ENCODE data around the gene TSPYL6. TPM values are rescaled to one million over a fixed set of nuclear protein-coding genes. Genes with fewer than 3 reads are reported as not detected.
"Not testable (repeated sequence)": the region's sequence is repeated elsewhere in the genome, so short reads cannot be mapped to it uniquely, and the experiment has no call there.

TSPYL6 gene
- total RNA-seq (under 1 TPM in 4 of 7 donors, not detected in 3; 0.07 to 0.24 (median 0.11) TPM), polyA plus RNA-seq (under 1 TPM in 1 of 2 donors, not detected in 1; 0.05 TPM)
- long read RNA-seq, donor 1 = 0 reads
- long read RNA-seq, donor 2, transcript TSPYL6-201 (1 exons, 3,089 nt) = major isoform, 16 of 49 reads
- long read RNA-seq, donor 2, partial matches to known transcripts = 15 of 49 reads
- long read RNA-seq, donor 2, other reads (novel, unspliced or antisense) = 18 of 49 reads
- long read RNA-seq, donor 3 = 0 reads

- intact Hi-C loops (cut with DNase I) = no loop called here
- no peaks in the 10 kb centered on the region for H3K9me3 ChIP-seq
- WGBS, 3 donors = 96 to 98% (median 97%) methylated on average over 25 of the region's 25 CpGs
- TF ChIP-seq EP300 (IDR thresholded peaks at IDR 0.05) (no peak), CTCF (IDR thresholded peaks at IDR 0.05) (no peak), POLR2A (IDR thresholded peaks at IDR 0.05) (no peak)
- no peak within 1 kb of the TSS for H3K4me3 ChIP-seq
- no peak within 1 kb of the TSS for H3K27ac ChIP-seq
- no peaks in the 10 kb centered on the region for H3K4me1 ChIP-seq (ENCODE audit: insufficient read depth)
- H3K27me3 ChIP-seq = no peaks in the 10 kb centered on the region
- H3K36me3 ChIP-seq = no peaks in the 10 kb centered on the region
- DNase-seq = no peak
These were observed at the start of gene TSPYL6 for GRCh38 chr2:54256091-54256694. Gene TSPYL6 (minus strand): TSS chr2:54256229. CDS start chr2:54256151, 78 bp downstream.

- Histone ChIP-seq H3K4me1 (ENCODE audit: insufficient read depth) (no peaks in the 10 kb centered on the region), H3K27me3 (no peaks in the 10 kb centered on the region), H3K9me3 (no peaks in the 10 kb centered on the region), H3K36me3 (no peaks in the 10 kb centered on the region), H3K27ac (no peak overlapping the region), H3K4me3 (no peak overlapping the region)
- no peak for TF ChIP-seq POLR2A (IDR thresholded peaks at IDR 0.05)
- intact Hi-C loops (cut with DNase I) = no loop called here
- no peak for DNase-seq
These were observed 47.6 kb upstream of the TSPYL6 start for GRCh38 chr2:54303631-54304030.

GRCh38 chr2:54298514-54298913, 42.5 kb upstream of the TSPYL6 start:
- H3K4me3 ChIP-seq = no peak overlapping the region
- no peaks in the 10 kb centered on the region for H3K4me1 ChIP-seq (ENCODE audit: insufficient read depth)
- H3K27ac ChIP-seq = no peak overlapping the region
- H3K9me3 ChIP-seq = no peaks in the 10 kb centered on the region
- H3K27me3 ChIP-seq = no peaks in the 10 kb centered on the region
- DNase-seq = no peak
- TF ChIP-seq EP300 (IDR thresholded peaks at IDR 0.05) (no peak), POLR2A (IDR thresholded peaks at IDR 0.05) (no peak), CTCF (IDR thresholded peaks at IDR 0.05) (no peak)
- WGBS, 3 donors = 93 to 98% (median 97%) methylated on average over 5 of the region's 5 CpGs
- intact Hi-C loops (cut with DNase I) = no loop called here
- H3K36me3 ChIP-seq = no peaks in the 10 kb centered on the region

GRCh38 chr2:54295911-54296310, 39.9 kb upstream of the TSPYL6 start:
- H3K9me3 ChIP-seq = no peaks in the 10 kb centered on the region
- H3K4me3 ChIP-seq = no peak overlapping the region
- 85 to 88% (median 86%) methylated on average over 5 of the region's 5 CpGs for WGBS, 3 donors
- H3K27ac ChIP-seq = no peak overlapping the region
- no peaks in the 10 kb centered on the region for H3K36me3 ChIP-seq
- intact Hi-C loops (cut with DNase I) = no loop called here
- TF ChIP-seq POLR2A (IDR thresholded peaks at IDR 0.05) (no peak), CTCF (IDR thresholded peaks at IDR 0.05) (no peak), EP300 (IDR thresholded peaks at IDR 0.05) (no peak)
- no peaks in the 10 kb centered on the region for H3K27me3 ChIP-seq
- DNase-seq = no peak
- H3K4me1 ChIP-seq (ENCODE audit: insufficient read depth) = no peaks in the 10 kb centered on the region

GRCh38 chr2:54294665-54295064, 38.6 kb upstream of the TSPYL6 start:
- H3K27me3 ChIP-seq; intact Hi-C loops (cut with DNase I); H3K9me3 ChIP-seq; H3K36me3 ChIP-seq; H3K4me3 ChIP-seq; DNase-seq; H3K27ac ChIP-seq; H3K4me1 ChIP-seq (ENCODE audit: insufficient read depth): not testable (repeated sequence)
- WGBS, 3 donors = 92 to 100% (median 97%) methylated on average over 2 of the region's 2 CpGs
